PC-3 (cell line): ENCODE data around the gene SMAD5. TPM values are rescaled to one million over a fixed set of nuclear protein-coding genes. Genes with fewer than 3 reads are reported as not detected.

ENCODE experiments used
- ATAC-seq: fragments of 200-7000 bp; cut with Tn5 transposase; 2 replicates; pipeline ENCODE4 v1.9.1; 2020; ENCODE audit warnings: mild to moderate bottlenecking, moderate library complexity
- BruUV-seq: library from RNA; stranded (reverse); fragments of 400-500 nt; replicated peaks from 2 replicates; lab custom pipeline; 2021; lab: Mats Ljungman, UMichigan
- CTCF ChIA-PET: fragments of 300-600 bp; sonication (Branson Sonifier 250); formaldehyde crosslinking; loops from one replicate; lab custom pipeline; 2022; ENCODE audit warnings: antibody characterized with exemption; lab: Charles Lee
- POLR2A ChIA-PET: fragments of 300-600 bp; sonication (Branson Sonifier 250); formaldehyde crosslinking; loops from one replicate; lab custom pipeline; 2022; ENCODE audit warnings: antibody characterized with exemption; ENCODE audit not compliant: unreplicated experiment; lab: Charles Lee
- DNase-seq: peaks from one replicate; pipeline ENCODE4 v3.0.0-alpha.2; 2015
- H2AFZ ChIP-seq: fragments of 300-600 bp; sonication (generic); 2 replicates; pipeline ENCODE4 v1.6.0; 2016; ENCODE audit warnings: antibody characterized with exemption, low read length
- H3F3A ChIP-seq: fragments of 300-600 bp; sonication (generic); one replicate; pipeline ENCODE4 v1.6.0; 2017; ENCODE audit warnings: antibody characterized with exemption, low read length, control low read depth, mild to moderate bottlenecking; ENCODE audit not compliant: unreplicated experiment
- H3K27ac ChIP-seq: fragments of 300-600 bp; sonication (generic); 2 replicates; pipeline ENCODE4 v1.5.1; 2016; ENCODE audit warnings: mild to moderate bottlenecking, low read length
- H3K27me3 ChIP-seq: fragments of 300-600 bp; sonication (generic); 2 replicates; pipeline ENCODE4 v1.6.1; 2016; ENCODE audit warnings: low read length, mixed read lengths
- H3K36me3 ChIP-seq: fragments of 300-600 bp; sonication (generic); 2 replicates; pipeline ENCODE4 v1.6.1; 2016; ENCODE audit warnings: low read depth, mixed run types, low read length, mixed read lengths
- H3K4me1 ChIP-seq: fragments of 300-600 bp; sonication (generic); 2 replicates; pipeline ENCODE4 v1.5.1; 2016; ENCODE audit warnings: low read length; ENCODE audit not compliant: insufficient read depth
- H3K4me2 ChIP-seq: fragments of 300-600 bp; sonication (generic); 2 replicates; pipeline ENCODE4 v1.6.0; 2016; ENCODE audit warnings: low read length
- H3K4me3 ChIP-seq: fragments of 300-600 bp; sonication (generic); 2 replicates; pipeline ENCODE4 v1.5.1; 2016; ENCODE audit warnings: mild to moderate bottlenecking, low read length, mixed read lengths
- H3K79me2 ChIP-seq: fragments of 300-600 bp; sonication (generic); 2 replicates; pipeline ENCODE4 v1.6.1; 2017; ENCODE audit warnings: low read length, mixed read lengths
- H3K9ac ChIP-seq: fragments of 300-600 bp; sonication (generic); 2 replicates; pipeline ENCODE4 v1.6.0; 2016; ENCODE audit warnings: mild to moderate bottlenecking, low read length
- H3K9me2 ChIP-seq: fragments of 300-600 bp; sonication (generic); replicated peaks from 2 replicates; pipeline ENCODE4 v1.6.1; 2016; ENCODE audit warnings: mixed run types, low read length, mixed read lengths
- H3K9me3 ChIP-seq: fragments of 300-600 bp; sonication (generic); 2 replicates; pipeline ENCODE4 v1.6.1; 2016; ENCODE audit warnings: low read length, mixed read lengths
- H4K20me1 ChIP-seq: fragments of 300-600 bp; sonication (generic); 2 replicates; pipeline ENCODE4 v1.6.1; 2016; ENCODE audit warnings: low read length, mixed read lengths
- CTCF ChIP-seq: fragments of 300-600 bp; sonication (generic); conservative IDR thresholded peaks from 2 replicates; pipeline ENCODE4 v1.5.1; 2017; ENCODE audit warnings: antibody characterized with exemption, low read depth, mild to moderate bottlenecking, low read length
- EZH2 ChIP-seq: fragments of 300-600 bp; sonication (generic); IDR thresholded peaks from one replicate; pipeline ENCODE4 v1.6.1; 2017; ENCODE audit warnings: antibody characterized with exemption, mild to moderate bottlenecking, low read length; ENCODE audit not compliant: unreplicated experiment
- EZH2phosphoT487 ChIP-seq: fragments of 300-600 bp; sonication (generic); IDR thresholded peaks from 2 replicates; pipeline ENCODE4 v1.6.1; 2018; ENCODE audit warnings: mild to moderate bottlenecking, antibody characterized with exemption, low read length, borderline replicate concordance
- intact Hi-C: fragments of 100-400 bp; cut with micrococcal nuclease; formaldehyde crosslinking; loops from 2 replicates; pipeline ENCODE4 v1.9.0; 2023
- total RNA-seq: library from RNA; depleted of rRNA; stranded (reverse); fragments of >200 nt; gene quantifications from 2 replicates; pipeline ENCODE4 v1.2.3, GENCODE V29; 2014

SMAD5 gene
- total RNA-seq, 1 experiment from 2014 or later = 28.5 TPM

GRCh38 chr5:136162008-136162407, 29.4 kb downstream of the SMAD5 start:
- Histone ChIP-seq H3K4me2 (no peak overlapping the region), H3K79me2 (peaks cover 7% of the 10 kb centered on the region), H3F3A (no peaks in the 10 kb centered on the region), H3K9me2 (no peaks in the 10 kb centered on the region), H3K27ac (no peak overlapping the region), H3K36me3 (peaks cover 13% of the 10 kb centered on the region), H3K4me1 (no peaks in the 10 kb centered on the region), H3K4me3 (no peak overlapping the region), H3K27me3 (no peaks in the 10 kb centered on the region), H2AFZ (no peak overlapping the region), H3K9me3 (no peaks in the 10 kb centered on the region), H3K9ac (no peak overlapping the region), H4K20me1 (no peaks in the 10 kb centered on the region)
- ChIA-PET POLR2A (no interaction called here), CTCF (no interaction called here)
- DNase-seq = no peak
- intact Hi-C loops = no loop called here
- no TSS peak for BruUV-seq
- no peak for ATAC-seq
- TF ChIP-seq EZH2phosphoT487 (no peak), CTCF (no peak), EZH2 (no peak)

GRCh38 chr5:136164226-136164625, 31.6 kb downstream of the SMAD5 start:
- ATAC-seq (no peak), DNase-seq (no peak)
- BruUV-seq = no TSS peak
- Histone ChIP-seq H2AFZ (no peak overlapping the region), H3K9ac (no peak overlapping the region), H3K36me3 (peaks cover 13% of the 10 kb centered on the region), H3F3A (no peaks in the 10 kb centered on the region), H3K9me3 (no peaks in the 10 kb centered on the region), H3K4me3 (no peak overlapping the region), H3K27ac (no peak overlapping the region), H3K9me2 (no peaks in the 10 kb centered on the region), H3K4me1 (no peaks in the 10 kb centered on the region), H4K20me1 (no peaks in the 10 kb centered on the region), H3K27me3 (no peaks in the 10 kb centered on the region), H3K79me2 (no peaks in the 10 kb centered on the region), H3K4me2 (no peak overlapping the region)
- POLR2A ChIA-PET = no interaction called here
- CTCF ChIA-PET = no interaction called here
- TF ChIP-seq EZH2phosphoT487 = no peak
- no peak for TF ChIP-seq CTCF
- TF ChIP-seq EZH2 = no peak
- intact Hi-C loops = no loop called here

GRCh38 chr5:136166909-136167308, 34.3 kb downstream of the SMAD5 start:
- Histone ChIP-seq H3K9me2 (no peaks in the 10 kb centered on the region), H3K4me1 (no peaks in the 10 kb centered on the region), H3K79me2 (no peaks in the 10 kb centered on the region), H3K4me2 (no peak overlapping the region), H4K20me1 (no peaks in the 10 kb centered on the region), H3K9ac (no peak overlapping the region), H3F3A (no peaks in the 10 kb centered on the region), H3K27ac (no peak overlapping the region), H3K27me3 (no peaks in the 10 kb centered on the region), H3K9me3 (no peaks in the 10 kb centered on the region), H2AFZ (no peak overlapping the region), H3K36me3 (peaks cover 17% of the 10 kb centered on the region), H3K4me3 (no peak overlapping the region)
- ATAC-seq (no peak), DNase-seq (no peak)
- intact Hi-C loops = no loop called here
- no TSS peak for BruUV-seq
- POLR2A ChIA-PET = no interaction called here
- CTCF ChIA-PET = no interaction called here
- TF ChIP-seq CTCF (no peak), EZH2phosphoT487 (no peak), EZH2 (no peak)
